Measurements from ENCODE around the gene ATXN1. TPM values are rescaled to one million over a fixed set of nuclear protein-coding genes. Genes with fewer than 3 reads are reported as not detected.

The ATXN1 gene
- polyA plus RNA-seq, 2 of the 4 experiments (the other 2 are of a cell fraction) = 2.9 to 8.3 TPM

- TF ChIP-seq HOXB5 (CRISPR knock-in tag; IDR thresholded peaks at IDR 0.05) (no peak), BHLHE40 (IDR thresholded peaks at IDR 0.05; ENCODE audit: low read depth, low read length) (no peak), CHD2 (IDR thresholded peaks at IDR 0.05; ENCODE audit: low read length, partially characterized antibody) (no peak), RAD21 (conservative IDR thresholded peaks at IDR 0.05 in 1 of 2, IDR thresholded peaks at IDR 0.05 in 1 of 2) (no peak), KDM5A (IDR thresholded peaks at IDR 0.05) (no peak), E2F6 (IDR thresholded peaks at IDR 0.05; ENCODE audit: borderline replicate concordance, low read depth) (no peak)
- TF ChIP-seq, protein P1, sequence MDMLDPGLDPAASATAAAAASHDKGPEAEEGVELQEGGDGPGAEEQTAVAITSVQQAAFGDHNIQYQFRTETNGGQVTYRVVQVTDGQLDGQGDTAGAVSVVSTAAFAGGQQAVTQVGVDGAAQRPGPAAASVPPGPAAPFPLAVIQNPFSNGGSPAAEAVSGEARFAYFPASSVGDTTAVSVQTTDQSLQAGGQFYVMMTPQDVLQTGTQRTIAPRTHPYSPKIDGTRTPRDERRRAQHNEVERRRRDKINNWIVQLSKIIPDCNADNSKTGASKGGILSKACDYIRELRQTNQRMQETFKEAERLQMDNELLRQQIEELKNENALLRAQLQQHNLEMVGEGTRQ (IDR thresholded peaks at IDR 0.05) = no peak
- POLR2A ChIA-PET = no interaction called here
- no peak for DNase-seq (ENCODE audit: low read depth in 1 of 2, low spot score in 1 of 2)
Measured at GRCh38 chr6:16539086-16539931, 222.0 kb downstream of the ATXN1 start.

DNA sequence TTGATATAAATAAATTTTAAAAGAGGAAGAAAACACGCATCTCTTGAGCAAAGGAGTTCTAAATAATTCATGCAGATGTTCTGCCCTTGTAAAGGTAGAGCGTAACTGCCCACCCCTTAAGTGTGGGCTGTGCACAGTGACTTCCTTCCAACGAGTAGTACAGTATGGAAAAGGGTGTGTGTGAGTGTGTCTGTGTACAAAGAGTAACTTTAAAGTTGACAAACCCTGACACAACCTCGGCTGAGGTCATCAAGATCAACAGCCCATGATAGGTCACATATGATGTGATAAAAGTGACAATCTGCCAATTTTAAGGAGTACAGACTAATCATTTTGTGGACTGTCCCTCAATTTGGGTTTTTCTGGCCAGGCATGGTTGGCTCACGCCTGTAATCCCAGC lies 225.7 kb downstream of the ATXN1 start:
- Histone ChIP-seq H3K9me3 (no peaks in the 10 kb centered on the region), H3K4me1 (0 out of 3 replicates have a peak, but pooled peaks cover 5% of the 10 kb centered on the region), H3K27ac (no peak overlapping the region), H3K4me3 (no peak overlapping the region), H3K4me2 (no peak overlapping the region)
- no peak for FAIRE-seq
- POLR2A ChIA-PET = no interaction called here
- TF ChIP-seq NPAS2 (CRISPR knock-in tag; IDR thresholded peaks at IDR 0.05; ENCODE audit: borderline replicate concordance) = no peak
- TF ChIP-seq, protein P2, sequence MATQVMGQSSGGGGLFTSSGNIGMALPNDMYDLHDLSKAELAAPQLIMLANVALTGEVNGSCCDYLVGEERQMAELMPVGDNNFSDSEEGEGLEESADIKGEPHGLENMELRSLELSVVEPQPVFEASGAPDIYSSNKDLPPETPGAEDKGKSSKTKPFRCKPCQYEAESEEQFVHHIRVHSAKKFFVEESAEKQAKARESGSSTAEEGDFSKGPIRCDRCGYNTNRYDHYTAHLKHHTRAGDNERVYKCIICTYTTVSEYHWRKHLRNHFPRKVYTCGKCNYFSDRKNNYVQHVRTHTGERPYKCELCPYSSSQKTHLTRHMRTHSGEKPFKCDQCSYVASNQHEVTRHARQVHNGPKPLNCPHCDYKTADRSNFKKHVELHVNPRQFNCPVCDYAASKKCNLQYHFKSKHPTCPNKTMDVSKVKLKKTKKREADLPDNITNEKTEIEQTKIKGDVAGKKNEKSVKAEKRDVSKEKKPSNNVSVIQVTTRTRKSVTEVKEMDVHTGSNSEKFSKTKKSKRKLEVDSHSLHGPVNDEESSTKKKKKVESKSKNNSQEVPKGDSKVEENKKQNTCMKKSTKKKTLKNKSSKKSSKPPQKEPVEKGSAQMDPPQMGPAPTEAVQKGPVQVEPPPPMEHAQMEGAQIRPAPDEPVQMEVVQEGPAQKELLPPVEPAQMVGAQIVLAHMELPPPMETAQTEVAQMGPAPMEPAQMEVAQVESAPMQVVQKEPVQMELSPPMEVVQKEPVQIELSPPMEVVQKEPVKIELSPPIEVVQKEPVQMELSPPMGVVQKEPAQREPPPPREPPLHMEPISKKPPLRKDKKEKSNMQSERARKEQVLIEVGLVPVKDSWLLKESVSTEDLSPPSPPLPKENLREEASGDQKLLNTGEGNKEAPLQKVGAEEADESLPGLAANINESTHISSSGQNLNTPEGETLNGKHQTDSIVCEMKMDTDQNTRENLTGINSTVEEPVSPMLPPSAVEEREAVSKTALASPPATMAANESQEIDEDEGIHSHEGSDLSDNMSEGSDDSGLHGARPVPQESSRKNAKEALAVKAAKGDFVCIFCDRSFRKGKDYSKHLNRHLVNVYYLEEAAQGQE (IDR thresholded peaks at IDR 0.05) = no peak
- TF ChIP-seq CEBPB (IDR thresholded peaks at IDR 0.05) = no peak
- TF ChIP-seq HOXB5 (CRISPR knock-in tag; IDR thresholded peaks at IDR 0.05) = no peak
- TF ChIP-seq HMGXB4 (CRISPR knock-in tag; IDR thresholded peaks at IDR 0.05; ENCODE audit: borderline replicate concordance) = no peak
- no peak for TF ChIP-seq HDAC2 (IDR thresholded peaks at IDR 0.05)
- no peak for TF ChIP-seq FOSB (CRISPR knock-in tag; IDR thresholded peaks at IDR 0.05)
- no peak for TF ChIP-seq EHMT2 (IDR thresholded peaks at IDR 0.05; ENCODE audit: low read depth)
- TF ChIP-seq, protein P3, sequence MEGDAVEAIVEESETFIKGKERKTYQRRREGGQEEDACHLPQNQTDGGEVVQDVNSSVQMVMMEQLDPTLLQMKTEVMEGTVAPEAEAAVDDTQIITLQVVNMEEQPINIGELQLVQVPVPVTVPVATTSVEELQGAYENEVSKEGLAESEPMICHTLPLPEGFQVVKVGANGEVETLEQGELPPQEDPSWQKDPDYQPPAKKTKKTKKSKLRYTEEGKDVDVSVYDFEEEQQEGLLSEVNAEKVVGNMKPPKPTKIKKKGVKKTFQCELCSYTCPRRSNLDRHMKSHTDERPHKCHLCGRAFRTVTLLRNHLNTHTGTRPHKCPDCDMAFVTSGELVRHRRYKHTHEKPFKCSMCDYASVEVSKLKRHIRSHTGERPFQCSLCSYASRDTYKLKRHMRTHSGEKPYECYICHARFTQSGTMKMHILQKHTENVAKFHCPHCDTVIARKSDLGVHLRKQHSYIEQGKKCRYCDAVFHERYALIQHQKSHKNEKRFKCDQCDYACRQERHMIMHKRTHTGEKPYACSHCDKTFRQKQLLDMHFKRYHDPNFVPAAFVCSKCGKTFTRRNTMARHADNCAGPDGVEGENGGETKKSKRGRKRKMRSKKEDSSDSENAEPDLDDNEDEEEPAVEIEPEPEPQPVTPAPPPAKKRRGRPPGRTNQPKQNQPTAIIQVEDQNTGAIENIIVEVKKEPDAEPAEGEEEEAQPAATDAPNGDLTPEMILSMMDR (IDR thresholded peaks at IDR 0.05) = no peak
- TF ChIP-seq, protein P4, sequence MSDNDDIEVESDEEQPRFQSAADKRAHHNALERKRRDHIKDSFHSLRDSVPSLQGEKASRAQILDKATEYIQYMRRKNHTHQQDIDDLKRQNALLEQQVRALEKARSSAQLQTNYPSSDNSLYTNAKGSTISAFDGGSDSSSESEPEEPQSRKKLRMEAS (IDR thresholded peaks at IDR 0.05) = no peak
- no peak for TF ChIP-seq JUNB (IDR thresholded peaks at IDR 0.05)
- TF ChIP-seq HEYL (CRISPR knock-in tag; IDR thresholded peaks at IDR 0.05) = no peak
- no peak for TF ChIP-seq POLR2A (IDR thresholded peaks at IDR 0.05; ENCODE audit: low read length)
- TF ChIP-seq MAFK (IDR thresholded peaks at IDR 0.05; ENCODE audit: partially characterized antibody) = no peak
- no peak for TF ChIP-seq KDM5A (IDR thresholded peaks at IDR 0.05)
- no peak for DNase-seq (ENCODE audit: low read depth in 1 of 2, low spot score in 1 of 2)
- CTCF ChIA-PET = no interaction called here
- 56% methylated on average over 5 of the region's 5 CpGs for WGBS (ENCODE audit: missing lambda C conversion rate)
- no peak for ATAC-seq

More at GRCh38 chr6:16539086-16539931, 222.0 kb downstream of the ATXN1 start:
- Histone ChIP-seq H3K4me1 (no peaks in the 10 kb centered on the region), H3K4me3 (no peak overlapping the region), H3K27ac (no peak overlapping the region), H3K4me2 (no peak overlapping the region), H3K9me3 (no peaks in the 10 kb centered on the region)
- CTCF ChIA-PET = no interaction called here
- 69% methylated on average over 8 of the region's 8 CpGs for WGBS (ENCODE audit: missing lambda C conversion rate)
- FAIRE-seq = no peak
- no peak for ATAC-seq
